Right atrium auricular region (tissue), 2 donors: ENCODE results near the gene ANAPC2. TPM values are rescaled to one million over a fixed set of nuclear protein-coding genes. Genes with fewer than 3 reads are reported as not detected.

Source experiments
- DNase-seq: peaks from one replicate; pipeline ENCODE4 v3.0.0-alpha.2; 2019; ENCODE audit warnings: low spot score
- H3K27ac ChIP-seq, 2 donors: fragments of 200-600 bp; sonication (generic); 1 replicate in 1 of 2; 2 replicates in 1 of 2; pipeline ENCODE4 v1.5.1; 2016 to 2019
- H3K27me3 ChIP-seq, 2 donors: fragments of 200-600 bp; sonication (generic); one replicate each; pipeline versions ENCODE4 v1.5.1 to v1.6.0; 2017 to 2019
- H3K36me3 ChIP-seq: fragments of 200-600 bp; sonication (generic); one replicate; pipeline ENCODE4 v1.5.1; 2016
- H3K4me1 ChIP-seq, 2 donors: fragments of 200-600 bp; sonication (generic); one replicate each; pipeline versions ENCODE4 v1.5.1 to v1.6.0; 2017 to 2019
- H3K4me3 ChIP-seq, 2 donors: fragments of 200-600 bp; sonication (generic); 1 replicate in 1 of 2; 2 replicates in 1 of 2; pipeline ENCODE4 v1.5.1; 2017 to 2019; ENCODE audit warnings: mild to moderate bottlenecking in 1 of 2, moderate library complexity in 1 of 2
- H3K9me3 ChIP-seq, 2 donors: fragments of 200-600 bp; sonication (generic); one replicate each; pipeline ENCODE4 v1.5.1; 2019
- total RNA-seq, 2 donors: library from RNA; depleted of rRNA; stranded (reverse); fragments of >200 nt; gene quantifications; one replicate each; pipeline ENCODE4 v1.1.0, GENCODE V29; 2016
- TF ChIP-seq, protein P1 (sequence below), 2 donors: fragments of 200-600 bp; sonication (generic); IDR thresholded peaks; one replicate each; pipeline ENCODE4 v1.5.1; 2019; ENCODE audit warnings: antibody characterized with exemption in 2 of 2

Gene ANAPC2
- total RNA-seq, 2 donors from 2014 or later, result 10.8 to 12.1 TPM

DNA sequence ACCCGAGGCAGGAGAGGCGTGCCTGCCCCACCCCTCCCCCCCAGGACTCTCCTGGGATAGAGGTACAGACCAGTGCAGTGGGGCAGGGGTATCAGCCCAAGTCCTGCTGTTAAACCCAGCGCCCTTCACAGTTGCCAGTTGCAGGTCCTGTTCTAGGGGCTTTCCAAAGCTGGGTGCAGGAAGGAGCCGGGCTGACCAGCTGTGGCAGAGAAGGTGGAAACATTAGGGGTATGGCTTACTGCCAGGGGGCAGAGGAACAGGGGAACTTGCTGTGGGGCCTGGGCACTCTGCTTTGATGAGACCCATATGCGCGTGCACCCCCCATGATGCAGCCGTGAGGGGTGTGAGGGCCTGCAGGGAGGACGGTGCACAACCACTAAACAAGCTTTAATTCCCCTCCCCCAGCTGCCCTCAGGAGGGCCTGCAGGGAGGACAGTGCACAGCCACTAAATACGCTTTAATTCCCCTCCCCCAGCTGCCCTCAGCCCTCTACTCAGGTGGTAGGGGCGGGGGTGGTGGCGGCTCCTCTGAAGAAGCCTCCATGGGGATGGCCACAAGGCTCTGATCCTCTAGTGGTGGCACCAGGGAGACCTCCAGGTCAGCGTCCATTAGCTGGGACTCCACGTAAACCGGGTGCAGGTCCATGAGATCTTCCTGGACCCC lies 17.7 kb downstream of the ANAPC2 start:
- peaks cover 0 to 35% of the 10 kb centered on the region in 2 donors for H3K4me1 ChIP-seq
- no peaks in the 10 kb centered on the region for H3K36me3 ChIP-seq
- no peaks in the 10 kb centered on the region for H3K9me3 ChIP-seq
- TF ChIP-seq, protein P1, sequence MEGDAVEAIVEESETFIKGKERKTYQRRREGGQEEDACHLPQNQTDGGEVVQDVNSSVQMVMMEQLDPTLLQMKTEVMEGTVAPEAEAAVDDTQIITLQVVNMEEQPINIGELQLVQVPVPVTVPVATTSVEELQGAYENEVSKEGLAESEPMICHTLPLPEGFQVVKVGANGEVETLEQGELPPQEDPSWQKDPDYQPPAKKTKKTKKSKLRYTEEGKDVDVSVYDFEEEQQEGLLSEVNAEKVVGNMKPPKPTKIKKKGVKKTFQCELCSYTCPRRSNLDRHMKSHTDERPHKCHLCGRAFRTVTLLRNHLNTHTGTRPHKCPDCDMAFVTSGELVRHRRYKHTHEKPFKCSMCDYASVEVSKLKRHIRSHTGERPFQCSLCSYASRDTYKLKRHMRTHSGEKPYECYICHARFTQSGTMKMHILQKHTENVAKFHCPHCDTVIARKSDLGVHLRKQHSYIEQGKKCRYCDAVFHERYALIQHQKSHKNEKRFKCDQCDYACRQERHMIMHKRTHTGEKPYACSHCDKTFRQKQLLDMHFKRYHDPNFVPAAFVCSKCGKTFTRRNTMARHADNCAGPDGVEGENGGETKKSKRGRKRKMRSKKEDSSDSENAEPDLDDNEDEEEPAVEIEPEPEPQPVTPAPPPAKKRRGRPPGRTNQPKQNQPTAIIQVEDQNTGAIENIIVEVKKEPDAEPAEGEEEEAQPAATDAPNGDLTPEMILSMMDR (IDR thresholded peaks at IDR 0.05), result no peak
- no peak overlapping the region for H3K27ac ChIP-seq
- H3K27me3 ChIP-seq, result peaks cover 22 to 31% of the 10 kb centered on the region in 2 donors
- no peak overlapping the region for H3K4me3 ChIP-seq
- no peak for DNase-seq

DNA sequence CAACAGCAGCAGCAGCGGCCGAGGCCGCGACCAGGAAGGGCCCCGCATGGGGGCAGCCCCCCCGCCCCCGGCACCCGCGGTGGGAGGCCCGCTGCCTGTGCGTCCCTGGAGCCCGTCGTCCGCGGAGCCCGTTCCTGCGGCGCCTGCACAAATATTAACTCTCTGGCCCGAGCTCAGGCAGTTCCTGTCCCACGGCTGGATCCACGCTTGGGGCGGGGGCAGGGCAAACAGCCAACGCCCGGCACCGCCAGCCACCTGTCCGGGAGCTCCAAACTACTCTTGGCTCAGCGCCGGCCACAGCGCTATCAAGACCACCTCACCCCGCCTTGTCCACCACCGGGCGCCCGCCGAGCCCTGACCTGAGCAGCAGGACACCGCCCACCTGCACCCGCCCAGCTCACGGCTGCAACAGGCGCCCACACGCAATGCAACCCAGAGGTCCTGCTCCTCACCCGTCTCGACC lies 18.4 kb downstream of the ANAPC2 start, which contains the start of gene LRRC26:
Gene LRRC26, minus strand, starts transcription at position 156 of the 463 bp plus-strand sequence. Its CDS starts 108 bp downstream, at position 48.
- Histone ChIP-seq H3K9me3 (no peaks in the 10 kb centered on the region), H3K36me3 (no peaks in the 10 kb centered on the region), H3K4me1 (peaks cover 0 to 35% of the 10 kb centered on the region in 2 donors), H3K27ac (no peak within 1 kb of the TSS), H3K4me3 (peak within 1 kb of the TSS; percentile 11 to 48), H3K27me3 (peaks cover 28 to 37% of the 10 kb centered on the region in 2 donors)
- no peak for DNase-seq
- TF ChIP-seq, protein P1 (IDR thresholded peaks at IDR 0.05), result no peak

DNA sequence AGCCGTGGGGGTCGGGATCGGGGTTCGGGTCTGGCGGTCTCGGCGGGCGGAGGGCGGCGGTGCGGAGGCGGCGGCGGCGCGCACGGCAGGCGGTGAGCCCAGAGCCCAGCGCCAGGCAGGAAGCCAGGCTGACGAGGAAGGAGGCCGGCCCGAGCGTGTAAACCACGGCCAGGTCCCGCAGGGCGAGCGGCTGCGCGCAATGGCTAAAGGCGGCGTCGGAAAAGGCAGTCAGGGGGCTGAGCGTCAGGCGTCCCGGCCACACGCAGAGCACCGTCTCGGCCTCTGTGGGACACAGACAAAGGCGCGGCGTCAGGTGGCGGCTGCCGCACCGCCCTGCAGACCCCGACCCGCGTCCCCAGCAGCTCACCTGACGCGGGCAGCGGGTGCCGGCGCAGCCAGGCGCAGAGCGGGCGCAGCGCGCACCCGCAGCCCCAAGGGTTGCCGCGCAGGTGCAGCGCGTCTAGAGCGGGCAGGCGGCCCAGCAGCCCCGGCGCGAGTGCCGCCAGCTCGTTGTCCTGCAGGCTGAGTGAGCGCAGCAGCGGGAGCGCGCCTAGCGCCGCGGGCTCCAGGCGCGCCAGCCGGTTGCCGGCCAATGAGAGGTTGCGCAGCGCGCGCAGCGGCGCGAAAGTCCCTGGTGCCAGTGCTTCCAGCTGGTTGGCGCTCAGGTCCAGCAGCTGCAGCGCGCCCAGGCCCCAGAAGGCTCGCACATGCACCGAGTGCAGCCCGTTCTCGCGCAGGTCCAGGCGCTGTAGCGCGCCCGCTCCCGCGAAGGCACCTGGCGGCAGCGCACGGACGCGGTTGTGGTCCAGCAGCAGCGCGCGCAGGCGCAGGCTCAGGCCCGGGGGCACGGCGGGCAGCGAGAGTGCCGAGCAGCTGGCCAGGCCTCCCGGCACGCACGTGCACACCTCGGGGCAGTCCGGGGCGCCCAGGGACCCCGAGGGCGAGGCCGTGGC lies 19.2 kb downstream of the ANAPC2 start:
- no peak for DNase-seq
- TF ChIP-seq, protein P1 (IDR thresholded peaks at IDR 0.05), result no peak
- H3K27me3 ChIP-seq, result peaks cover 33 to 44% of the 10 kb centered on the region in 2 donors

DNA sequence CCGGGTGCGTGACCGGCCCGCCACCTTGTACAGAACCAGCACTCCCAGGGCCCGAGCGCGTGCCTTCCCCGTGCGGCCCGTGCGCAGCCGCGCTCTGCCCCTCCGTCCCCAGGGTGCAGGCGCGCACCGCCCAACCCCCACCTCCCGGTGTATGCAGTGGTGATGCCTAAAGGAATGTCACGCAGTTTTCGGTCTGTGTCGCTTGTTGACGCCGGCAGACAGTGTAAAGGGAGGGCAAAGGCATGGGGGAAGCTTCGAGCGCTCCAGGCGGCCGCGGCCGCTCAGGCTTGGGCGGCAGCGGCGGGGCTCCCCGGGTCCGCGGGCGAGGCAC lies 19.8 kb downstream of the ANAPC2 start:
- no peaks in the 10 kb centered on the region for H3K9me3 ChIP-seq
- H3K27ac ChIP-seq, result no peak overlapping the region
- H3K4me3 ChIP-seq, result peak overlapping the region; percentile 11 to 48
- TF ChIP-seq, protein P1 (IDR thresholded peaks at IDR 0.05), result no peak
- peaks cover 0 to 36% of the 10 kb centered on the region in 2 donors for H3K4me1 ChIP-seq
- H3K27me3 ChIP-seq, result peaks cover 34 to 51% of the 10 kb centered on the region in 2 donors
- DNase-seq, result no peak
- H3K36me3 ChIP-seq, result no peaks in the 10 kb centered on the region

More for the DNA sequence above, 19.2 kb downstream of the ANAPC2 start:
- H3K9me3 ChIP-seq, result no peaks in the 10 kb centered on the region
- H3K27ac ChIP-seq, result no peak overlapping the region
- H3K4me3 ChIP-seq, result peak overlapping the region; percentile 11 to 48
- no peaks in the 10 kb centered on the region for H3K36me3 ChIP-seq
- H3K4me1 ChIP-seq, result peaks cover 0 to 35% of the 10 kb centered on the region in 2 donors

DNA sequence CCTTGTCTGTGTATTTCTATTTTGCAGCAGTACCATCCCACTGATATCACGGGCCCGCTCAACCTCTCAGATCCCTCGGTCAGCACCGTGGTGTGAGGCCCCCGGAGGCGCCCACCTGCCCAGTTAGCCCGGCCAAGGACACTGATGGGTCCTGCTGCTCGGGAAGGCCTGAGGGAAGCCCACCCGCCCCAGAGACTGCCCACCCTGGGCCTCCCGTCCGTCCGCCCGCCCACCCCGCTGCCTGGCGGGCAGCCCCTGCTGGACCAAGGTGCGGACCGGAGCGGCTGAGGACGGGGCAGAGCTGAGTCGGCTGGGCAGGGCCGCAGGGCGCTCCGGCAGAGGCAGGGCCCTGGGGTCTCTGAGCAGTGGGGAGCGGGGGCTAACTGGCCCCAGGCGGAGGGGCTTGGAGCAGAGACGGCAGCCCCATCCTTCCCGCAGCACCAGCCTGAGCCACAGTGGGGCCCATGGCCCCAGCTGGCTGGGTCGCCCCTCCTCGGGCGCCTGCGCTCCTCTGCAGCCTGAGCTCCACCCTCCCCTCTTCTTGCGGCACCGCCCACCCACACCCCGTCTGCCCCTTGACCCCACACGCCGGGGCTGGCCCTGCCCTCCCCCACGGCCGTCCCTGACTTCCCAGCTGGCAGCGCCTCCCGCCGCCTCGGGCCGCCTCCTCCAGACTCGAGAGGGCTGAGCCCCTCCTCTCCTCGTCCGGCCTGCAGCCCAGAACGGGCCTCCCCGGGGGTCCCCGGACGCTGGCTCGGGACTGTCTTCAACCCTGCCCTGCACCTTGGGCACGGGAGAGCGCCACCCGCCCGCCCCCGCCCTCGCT lies 20.4 kb downstream of the ANAPC2 start:
- DNase-seq, result no peak

More for the DNA sequence above, 20.4 kb downstream of the ANAPC2 start:
- peaks cover 40 to 57% of the 10 kb centered on the region in 2 donors for H3K27me3 ChIP-seq
- peaks cover 0 to 42% of the 10 kb centered on the region in 2 donors for H3K4me1 ChIP-seq
- TF ChIP-seq, protein P1 (IDR thresholded peaks at IDR 0.05), result no peak
- no peaks in the 10 kb centered on the region for H3K36me3 ChIP-seq
- peak overlapping the region in 1 of 2 donors; percentile 48 for H3K4me3 ChIP-seq
- H3K27ac ChIP-seq, result no peak overlapping the region
- no peaks in the 10 kb centered on the region for H3K9me3 ChIP-seq
